Germinal center (tissue), 1 donor: ENCODE results near the gene ATP23.

Experiments
- DNase-seq: peaks from one replicate; pipeline ENCODE4 v3.0.0; 2012; ENCODE audit warnings: mixed read lengths, low spot score

Gene ATP23, protein sequence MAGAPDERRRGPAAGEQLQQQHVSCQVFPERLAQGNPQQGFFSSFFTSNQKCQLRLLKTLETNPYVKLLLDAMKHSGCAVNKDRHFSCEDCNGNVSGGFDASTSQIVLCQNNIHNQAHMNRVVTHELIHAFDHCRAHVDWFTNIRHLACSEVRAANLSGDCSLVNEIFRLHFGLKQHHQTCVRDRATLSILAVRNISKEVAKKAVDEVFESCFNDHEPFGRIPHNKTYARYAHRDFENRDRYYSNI

DNA sequence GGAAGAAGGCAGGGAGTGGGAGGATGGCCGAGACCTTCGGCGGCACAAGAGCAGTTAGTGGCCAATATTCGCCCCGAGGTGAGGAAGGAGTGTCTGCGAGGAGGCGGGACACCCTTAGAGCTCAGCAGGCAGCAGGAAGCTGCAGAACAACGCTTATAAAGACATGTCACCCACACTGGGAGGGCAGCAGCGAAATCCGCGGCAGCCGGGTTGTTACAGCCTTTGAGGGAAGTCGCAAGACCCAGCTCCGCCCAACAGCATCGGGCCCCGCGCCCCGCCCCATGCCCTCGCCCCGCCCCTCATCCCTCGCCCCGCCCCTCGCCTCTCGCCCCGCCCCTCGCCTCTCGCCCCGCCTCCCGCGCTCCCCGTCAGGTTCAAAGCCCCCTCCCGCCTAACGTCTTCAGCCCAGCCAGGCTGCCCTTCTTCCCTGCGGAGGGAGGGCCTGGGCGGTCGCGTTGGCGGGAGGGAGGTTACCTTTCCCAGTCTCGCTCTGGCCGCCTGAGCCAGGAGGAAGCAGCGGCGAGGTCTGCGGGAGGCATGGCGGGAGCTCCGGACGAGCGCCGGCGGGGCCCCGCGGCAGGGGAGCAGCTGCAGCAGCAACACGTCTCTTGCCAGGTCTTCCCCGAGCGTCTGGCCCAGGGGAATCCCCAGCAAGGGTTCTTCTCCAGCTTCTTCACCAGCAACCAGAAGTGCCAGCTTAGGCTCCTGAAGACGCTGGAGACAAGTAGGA, at the start of gene ATP23:
TSS of gene ATP23 (plus strand) at position 403 of the 730 bp plus-strand sequence. CDS start at position 538, 135 bp downstream.
- peak; percentile 95 for DNase-seq

DNA sequence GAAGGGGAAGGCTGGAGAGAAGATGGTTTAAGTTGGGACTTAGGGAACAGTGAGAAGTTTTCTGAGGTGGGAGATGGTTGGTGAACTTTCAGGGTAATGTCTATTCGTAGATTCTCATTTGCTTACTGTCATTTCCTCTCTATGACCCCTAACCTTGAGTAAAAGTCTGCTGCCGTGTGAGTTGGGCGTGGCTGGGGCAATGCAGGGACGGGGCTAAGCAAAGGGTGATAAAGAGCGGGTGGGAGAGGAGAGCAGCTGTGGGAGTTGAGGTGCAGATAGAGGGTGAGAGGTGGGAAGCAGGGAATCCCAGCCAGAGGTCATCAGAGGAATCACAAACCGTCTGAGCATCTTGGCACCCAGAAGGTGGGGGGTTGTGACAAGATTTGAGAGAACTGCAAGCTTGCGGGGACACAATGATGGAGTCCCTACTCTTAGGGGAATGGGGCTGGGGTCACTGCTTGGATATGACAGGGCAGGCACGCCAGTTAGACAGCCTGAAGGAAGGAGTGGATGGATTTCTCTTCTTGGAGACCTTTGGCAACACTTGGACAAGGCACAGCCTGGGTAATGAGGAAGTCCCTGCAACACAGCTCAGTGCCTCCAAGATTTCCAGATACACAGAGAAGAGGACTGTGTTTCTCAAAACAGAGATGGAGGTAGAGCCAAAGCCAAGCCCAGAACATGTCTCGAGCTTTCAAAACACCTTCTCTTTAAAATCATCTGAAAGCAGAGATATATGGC, 49.0 kb upstream of the ATP23 start:
- no peak for DNase-seq

DNA sequence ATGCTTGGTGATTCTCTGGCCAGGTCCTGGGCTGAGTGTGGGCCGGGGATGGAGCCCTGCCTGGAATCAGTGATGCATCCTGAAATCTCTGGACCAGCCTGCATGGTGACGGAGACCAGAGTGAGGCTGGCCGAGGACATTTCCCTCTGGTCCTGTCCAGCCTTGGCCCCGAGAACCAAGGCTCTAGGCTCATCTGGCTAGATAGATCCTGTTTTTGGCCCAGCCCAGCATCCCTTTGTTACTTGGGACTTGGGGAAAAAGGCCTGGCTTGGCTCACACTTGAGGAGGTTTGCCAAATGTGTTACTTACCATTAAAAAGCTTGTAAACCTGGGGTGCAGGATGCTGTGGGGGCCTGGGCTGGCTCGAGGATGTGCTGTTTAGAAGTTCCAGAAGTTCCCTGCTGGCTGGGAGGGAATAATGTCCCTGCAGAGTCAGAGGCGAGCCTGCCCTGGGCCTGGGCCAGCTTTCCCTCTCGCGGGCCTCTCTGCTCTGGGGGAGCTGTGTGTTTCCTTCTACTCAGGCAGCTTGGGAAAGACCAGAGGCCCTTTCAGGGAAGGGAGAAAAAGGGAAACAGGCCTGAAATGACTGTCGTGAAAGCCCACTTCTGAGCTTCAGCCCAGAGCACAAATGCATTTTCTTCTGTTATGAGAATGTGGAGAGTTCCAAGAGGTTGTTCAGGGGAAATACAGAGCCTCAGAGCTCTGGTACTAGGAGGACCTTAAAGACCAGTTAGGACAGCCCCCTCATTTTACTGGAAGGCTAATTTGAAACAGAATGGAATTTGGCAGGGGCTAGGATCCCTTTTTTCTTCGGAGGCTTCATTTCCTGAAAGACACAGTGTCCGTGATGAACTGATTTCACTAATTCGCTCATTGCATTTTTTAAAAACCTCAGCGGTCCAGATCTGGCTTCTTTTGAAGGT, 47.7 kb upstream of the ATP23 start:
- no peak for DNase-seq

DNA sequence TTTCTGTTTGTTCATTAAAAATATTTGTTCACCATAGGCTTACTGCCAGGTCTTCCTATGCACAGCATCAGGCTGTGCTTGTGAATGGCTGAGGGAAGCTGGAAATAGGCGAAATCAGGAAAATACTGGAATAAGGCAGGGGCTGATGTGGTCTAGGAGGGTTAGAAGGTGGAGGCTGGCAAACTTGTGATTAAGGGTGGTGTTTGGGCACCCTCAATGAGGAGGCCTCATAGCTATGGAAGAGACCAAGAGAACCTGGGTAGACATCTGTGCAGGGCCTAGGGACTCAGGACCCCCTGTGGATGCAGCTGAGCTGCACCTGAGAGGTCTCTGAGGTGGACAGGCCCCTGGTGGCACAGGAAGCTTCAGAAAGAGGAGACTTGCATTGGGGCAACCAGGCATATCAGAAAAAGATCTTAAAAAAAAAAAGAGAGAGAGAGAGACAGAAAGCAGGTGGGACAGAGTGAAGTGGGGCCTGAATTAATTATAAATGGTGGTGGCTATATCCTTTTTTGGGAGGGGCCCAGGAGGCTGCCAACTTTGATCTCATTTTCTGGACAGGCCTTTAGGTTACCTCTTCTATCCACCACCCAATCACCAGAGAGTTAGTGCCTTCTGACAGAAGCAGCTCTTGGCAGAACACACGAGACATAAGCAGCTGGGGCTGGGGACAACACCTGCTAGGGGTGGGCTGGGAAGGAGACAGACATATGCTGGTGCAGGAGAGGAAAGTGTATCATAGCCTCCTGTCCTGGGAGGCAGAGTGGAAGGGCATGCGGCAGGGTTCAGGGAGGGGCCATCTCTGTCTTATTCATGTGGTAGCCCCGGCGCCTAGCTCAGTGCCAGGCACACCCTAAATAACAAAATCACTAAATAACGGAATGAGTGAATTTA, 46.7 kb upstream of the ATP23 start:
- no peak for DNase-seq

DNA sequence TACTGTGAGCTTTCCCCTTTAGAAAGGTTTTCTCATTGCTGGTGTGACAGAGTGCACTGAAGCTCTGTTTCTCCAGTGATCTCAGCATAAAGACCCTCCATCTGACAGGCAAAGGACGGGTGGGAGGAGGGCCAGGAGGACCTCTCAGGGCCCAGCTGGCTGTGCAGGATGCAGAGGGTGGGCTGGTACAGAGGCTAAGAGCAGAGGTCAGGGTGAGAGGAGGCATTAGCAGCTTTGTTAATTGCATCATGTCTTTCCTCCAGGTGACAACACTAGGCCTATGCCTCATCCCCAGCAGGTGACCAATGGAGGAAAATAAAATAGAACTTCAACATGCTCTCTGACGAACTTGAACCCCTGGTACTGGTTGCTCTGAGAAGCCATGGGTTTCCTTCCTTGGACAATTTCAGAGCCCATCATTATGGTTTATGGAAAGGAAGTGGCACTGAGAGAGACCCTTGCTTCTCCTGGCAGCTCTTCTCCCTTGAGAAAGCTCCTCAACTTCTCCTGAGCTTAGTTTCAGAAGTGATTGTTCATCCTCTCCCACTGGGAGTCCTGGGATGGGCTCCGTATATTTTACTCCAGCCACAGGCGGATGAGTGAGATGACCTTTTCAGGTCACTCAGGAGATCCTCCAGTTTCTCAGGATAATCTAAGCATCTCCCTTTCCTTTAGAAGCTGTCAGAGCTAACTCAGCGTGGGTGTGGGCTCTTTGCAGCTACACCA, 45.8 kb upstream of the ATP23 start:
- no peak for DNase-seq

DNA sequence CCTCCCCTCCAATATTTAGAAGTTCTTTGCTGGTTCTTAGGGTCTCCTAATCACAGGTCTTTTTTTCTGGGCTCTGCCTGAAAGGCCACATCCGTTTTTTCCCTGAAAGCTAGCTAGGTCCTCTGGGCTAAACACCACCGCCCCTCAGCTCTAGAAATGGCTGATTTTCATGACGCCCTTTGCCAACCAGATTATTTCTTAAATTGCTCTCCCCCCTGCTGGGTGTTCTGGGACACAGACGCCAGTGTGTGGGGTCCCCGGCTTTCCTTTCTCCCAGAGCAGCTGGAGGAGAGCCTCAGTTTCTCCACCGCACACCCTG, 45.3 kb upstream of the ATP23 start:
- DNase-seq = no peak

DNA sequence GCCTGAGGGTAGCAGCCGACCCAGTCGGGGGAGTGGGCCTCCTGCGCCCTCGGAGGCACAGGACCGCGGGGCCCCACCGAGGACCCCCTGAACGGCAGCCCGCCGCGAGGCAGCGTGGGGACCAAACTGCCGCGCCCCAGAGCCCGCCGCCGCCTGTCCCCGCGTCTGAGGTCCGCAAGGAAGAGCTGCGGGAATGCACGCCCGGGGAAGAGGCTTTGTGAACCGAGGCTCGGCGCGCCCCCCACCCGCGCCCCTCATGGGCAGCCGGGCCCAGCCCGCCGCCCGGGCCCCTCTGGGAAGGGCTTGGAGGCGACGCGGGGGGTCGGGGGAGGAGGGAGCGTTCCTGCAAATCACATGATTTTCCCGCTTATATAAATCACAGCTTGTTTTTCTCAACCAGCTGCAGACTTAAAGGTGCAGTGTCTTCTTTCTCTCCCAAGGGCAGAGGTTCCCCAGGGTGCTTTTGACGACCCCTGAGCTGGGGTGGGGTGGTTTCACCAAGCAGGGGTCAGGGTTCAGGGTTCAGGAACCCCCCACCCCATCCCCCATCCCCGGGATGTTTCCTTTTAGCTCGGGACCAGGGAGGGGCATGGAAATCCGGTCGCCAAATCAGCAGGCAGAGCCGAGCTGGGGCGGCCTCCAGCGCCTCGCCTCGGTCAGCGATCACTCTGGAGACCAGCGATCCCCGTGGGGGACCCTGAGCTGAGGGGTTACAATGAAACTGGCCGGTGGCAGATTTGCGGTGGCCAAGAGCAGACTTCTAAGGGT, 44.7 kb upstream of the ATP23 start:
- DNase-seq = no peak

DNA sequence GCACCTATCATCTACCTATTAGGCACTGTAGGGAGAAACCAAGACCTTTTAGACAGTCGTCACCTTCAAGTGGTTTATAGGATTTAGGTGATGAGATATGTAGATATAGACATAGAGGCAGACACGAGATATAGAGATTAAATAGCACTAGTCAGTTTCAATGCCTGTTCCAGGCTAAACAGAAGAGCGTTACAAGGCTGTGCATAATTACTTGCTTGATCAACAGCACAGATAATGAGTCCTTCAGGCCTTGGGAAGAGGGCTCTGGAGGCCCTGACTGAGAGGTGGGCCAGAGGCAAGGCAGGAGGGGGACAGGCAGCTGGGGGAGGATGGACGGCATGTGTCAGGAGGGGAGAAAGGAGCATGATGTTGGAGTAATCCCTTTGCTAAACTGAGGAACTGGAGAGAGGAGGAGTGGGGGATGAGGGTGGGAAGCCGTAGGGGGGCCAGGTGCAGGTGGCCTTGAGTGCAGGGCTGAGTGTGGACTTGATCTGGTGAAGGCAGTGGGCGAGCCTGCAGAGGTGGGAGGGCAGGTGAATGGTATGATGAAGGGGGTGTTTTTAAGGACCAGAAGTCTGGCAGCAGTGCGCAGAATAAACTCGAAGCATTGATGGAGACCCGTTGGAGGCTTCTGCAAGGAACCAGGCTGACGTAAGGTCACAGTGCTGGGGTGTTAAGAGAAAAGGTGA, 43.9 kb upstream of the ATP23 start:
- DNase-seq = no peak

DNA sequence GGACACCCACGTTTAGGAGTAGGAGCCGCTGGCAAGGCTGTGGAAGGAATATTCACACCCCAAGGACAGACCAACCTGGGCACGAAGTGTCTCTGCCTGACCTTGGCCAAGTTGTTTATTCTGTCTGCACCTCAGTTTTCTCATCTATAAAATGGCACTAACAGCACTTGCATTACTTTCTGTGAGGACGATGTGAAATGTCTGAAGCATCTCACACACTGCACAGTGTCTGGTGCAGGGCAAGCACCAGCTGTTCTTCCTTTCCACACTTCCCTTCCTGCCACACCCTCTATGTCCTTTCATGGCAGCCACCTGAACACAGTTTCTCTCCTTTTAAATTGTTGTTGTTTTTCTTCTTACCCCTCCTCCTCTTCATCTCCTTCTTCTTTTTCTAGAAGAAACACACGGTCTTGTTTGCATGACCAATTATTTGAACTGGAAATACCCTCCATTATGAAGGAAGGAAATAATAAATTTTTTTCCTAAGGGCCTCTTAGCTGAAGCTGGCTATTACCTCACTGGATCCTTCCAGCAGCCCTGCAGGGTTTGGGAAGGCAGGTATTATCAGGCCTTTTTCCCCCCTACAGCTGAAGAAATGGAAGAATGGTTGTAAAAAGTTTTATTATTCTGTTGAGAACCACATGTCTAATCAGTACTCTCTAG, 42.9 kb upstream of the ATP23 start:
- DNase-seq = peak; percentile 70

DNA sequence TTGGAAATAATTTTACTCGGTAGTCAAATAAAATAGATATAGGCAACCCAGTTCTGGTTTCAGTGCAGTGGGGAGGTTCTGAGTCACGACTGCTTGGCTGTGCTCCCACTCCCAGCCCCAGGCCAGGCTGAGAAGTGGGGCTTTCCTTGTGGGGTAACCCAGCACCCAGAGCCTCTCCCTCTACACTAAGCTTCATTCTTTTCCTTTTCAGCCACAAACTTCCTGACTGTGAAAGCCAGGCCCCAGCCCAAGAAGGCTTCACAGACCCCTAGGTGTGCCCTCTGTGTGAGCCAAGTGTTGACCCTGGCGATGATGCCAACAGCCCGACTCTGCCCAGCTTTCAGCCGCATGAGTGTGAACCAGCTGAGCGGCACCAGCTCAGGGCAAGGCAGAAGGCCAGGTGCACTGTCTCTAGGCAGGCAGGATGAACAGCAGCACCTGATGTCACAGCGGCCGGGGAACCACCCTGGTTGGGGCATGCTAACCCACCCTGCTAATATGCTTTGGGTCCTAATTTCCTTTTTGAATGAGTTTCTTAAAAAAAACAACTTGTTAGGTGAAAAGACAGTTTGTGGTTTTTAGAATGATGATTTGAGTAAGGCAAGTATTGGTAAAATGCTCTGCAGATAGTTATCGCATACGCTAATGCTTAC, 42.2 kb upstream of the ATP23 start:
- DNase-seq = peak; percentile 85

DNA sequence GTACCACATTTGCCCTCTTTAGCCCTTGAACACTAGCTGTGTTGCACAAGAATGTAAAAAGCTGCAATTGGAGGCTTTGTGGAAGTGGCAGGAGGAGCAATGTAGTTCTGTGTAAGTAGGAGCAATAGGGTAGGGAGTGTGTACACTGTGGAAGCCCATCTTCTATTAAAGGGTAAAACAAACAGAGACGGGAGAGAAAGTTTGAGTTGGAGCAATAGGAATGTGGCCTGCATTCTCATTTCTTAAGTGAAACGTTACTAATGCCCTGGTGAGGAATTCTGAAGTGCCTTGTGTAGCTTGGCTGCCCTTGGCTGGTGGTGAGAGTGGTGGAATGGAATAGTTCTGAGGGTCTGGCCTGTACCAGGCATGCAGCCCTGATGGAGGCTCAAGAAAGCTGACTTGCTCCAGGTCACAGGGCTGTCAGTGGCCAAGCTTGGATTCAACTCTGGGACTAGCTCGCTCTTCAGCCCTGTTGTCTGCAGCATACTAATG, 38.8 kb upstream of the ATP23 start:
- no peak for DNase-seq

DNA sequence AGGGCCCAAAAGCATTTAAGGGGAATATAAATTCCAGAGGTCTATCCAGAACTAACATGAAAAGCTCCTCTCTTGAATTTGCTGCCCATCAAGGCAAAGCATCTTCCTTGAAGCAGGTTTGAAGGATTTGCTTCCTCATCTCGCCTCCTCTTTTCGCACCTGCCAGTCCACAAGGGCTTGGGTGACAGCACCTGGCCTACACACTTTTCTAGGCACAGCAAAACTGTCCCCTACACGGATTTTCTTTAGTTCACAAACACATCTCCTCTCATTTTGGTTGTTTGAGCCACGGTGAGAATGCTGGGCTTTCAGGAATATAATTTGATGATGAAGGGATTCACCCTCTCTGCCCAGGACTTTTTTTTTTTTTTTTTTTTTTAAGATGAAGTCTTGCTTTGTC, 36.9 kb upstream of the ATP23 start:
- DNase-seq = no peak

DNA sequence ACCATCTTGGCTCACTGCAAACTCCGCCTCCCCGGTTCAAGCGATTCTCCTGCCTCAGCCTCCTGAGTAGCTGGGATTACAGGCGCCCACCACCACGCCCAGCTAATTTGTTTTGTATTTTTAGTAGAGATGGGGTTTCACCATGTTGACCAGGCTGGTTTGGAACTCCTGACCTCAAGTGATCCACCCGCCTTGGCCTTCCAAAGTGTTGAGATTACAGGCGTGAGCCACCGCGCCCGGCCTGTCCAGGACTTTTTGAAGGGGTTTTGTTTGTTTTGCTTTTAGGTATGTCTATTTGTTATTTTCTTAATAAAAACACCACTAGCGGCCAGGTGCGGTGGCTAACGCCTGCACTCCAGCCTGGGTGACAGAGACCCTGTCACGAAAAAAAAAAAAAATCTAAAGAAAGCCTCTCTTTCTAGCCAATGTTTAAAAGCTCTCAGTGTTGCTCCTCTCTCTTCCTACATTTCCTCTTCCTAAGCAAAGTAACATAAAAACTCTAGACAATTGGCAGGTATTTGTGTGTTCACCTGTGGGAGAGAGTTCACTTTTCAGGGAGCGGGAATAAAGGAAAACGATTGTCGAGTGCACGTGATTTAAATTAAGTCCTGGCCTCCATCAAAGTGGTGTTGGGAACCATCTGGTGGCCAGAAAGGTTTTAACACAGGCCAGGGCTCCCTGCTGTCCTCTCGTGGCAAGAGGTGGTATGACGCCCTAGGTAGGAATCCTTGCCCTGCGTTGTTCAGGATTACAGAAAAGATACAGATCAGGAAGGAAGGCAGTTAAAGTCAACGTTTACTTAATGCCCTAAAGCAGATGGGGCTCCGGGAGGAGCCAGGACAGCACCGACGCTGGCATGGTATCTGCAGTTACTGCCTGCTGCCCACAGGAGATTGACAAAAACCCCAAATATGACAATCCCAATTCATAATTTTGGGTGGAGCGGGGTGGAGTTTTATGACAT, 36.2 kb upstream of the ATP23 start:
- DNase-seq = peak; percentile 81

DNA sequence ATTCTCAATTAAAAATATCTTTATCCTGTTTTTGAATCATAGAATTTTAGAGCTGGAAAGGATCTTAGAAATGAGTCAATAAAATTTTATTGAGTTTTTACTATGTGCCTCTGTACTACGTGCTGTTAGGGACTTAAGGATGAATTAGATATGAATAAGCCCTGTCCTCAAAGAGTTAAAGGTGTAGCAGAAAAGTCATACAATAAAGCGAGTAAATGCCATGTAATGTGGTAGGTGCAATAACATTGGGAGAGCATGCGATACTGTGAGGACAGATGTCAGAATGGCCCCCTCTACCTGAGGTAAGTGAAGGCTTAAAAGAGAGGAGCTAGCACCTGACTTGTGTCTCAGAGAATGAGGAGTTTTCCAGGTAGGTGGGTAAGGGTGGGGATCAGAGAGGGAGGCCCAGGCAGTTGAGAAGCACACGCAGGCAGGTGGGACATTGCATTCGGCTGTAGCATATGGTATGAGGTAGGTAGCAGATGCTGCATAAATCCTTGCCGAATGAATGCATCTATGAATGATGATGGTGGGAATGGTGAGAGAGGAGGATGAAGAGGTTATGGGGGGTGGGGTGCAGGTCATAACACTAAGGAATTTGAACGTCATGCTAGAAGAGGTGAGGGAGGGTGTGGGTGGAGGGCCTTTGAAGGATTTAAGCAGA, 35.4 kb upstream of the ATP23 start:
- DNase-seq = no peak

DNA sequence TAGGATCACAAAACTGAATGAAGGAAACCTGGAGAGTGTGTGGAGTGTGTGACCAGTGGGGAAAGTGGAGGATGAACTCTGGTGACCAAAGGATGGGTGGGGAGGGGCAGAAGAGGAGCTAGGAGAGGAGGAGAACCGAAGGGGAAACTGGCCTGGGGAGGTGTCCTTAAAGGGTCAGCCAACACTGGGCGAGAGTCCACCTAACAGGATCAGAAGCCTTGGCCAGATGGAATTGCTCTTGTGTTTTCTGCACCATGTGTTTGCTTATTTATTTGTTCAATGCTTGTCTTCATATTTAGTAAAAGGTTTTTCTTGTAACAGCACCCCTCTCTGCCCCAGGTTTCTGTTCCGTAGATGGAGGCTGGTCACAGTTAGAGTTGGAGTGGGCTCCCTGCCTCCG, 34.5 kb upstream of the ATP23 start:
- no peak for DNase-seq

DNA sequence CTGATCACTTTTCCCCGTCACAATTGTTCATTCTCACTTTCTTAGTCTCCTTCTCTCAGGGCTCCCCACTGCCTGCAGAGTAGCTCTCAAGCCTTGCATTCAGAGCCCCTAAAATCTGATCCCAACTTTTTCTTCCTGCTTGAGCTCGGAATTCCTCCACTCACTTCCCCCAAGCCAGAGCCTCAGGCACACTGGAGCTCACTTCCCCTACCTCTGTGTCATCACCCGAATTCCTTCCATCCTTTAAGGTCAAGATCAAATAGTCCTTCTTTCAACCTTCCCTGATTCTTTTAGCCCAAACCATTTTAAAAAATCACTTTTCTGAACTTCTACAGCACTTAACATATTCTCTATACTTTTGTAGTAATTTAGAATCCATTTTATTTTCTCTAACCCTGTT, 34.1 kb upstream of the ATP23 start:
- no peak for DNase-seq
